H9 (cell line): Measurements from ENCODE around the gene LOXL1. TPM values are rescaled to one million over a fixed set of nuclear protein-coding genes. Genes with fewer than 3 reads are reported as not detected.

Source experiments
- DNase-seq: peaks from one replicate; pipeline ENCODE4 v3.0.0-alpha.2; 2017
- H2AFZ ChIP-seq: one replicate; pipeline ENCODE4 v1.6.1; 2013; ENCODE audit warnings: mild to moderate bottlenecking, low read length, control low read depth, moderate library complexity
- H2AK5ac ChIP-seq: 2 replicates; pipeline ENCODE4 v1.6.1; 2013; ENCODE audit warnings: low read length, control low read depth, mixed read lengths; ENCODE audit not compliant: insufficient read length
- H2BK120ac ChIP-seq: one replicate; pipeline ENCODE4 v1.6.1; 2013; ENCODE audit warnings: low read depth, mild to moderate bottlenecking, low read length, control low read depth, inconsistent platforms; ENCODE audit not compliant: poor library complexity, severe bottlenecking
- H2BK12ac ChIP-seq: 2 replicates; pipeline ENCODE4 v1.6.1; 2013; ENCODE audit warnings: low read length, control low read depth, mixed read lengths, low read depth; ENCODE audit not compliant: insufficient read length
- H2BK15ac ChIP-seq: 2 replicates; pipeline ENCODE4 v1.6.1; 2013; ENCODE audit warnings: low read depth, low read length, control low read depth
- H2BK20ac ChIP-seq: one replicate; pipeline ENCODE4 v1.6.1; 2013; ENCODE audit warnings: low read depth, mild to moderate bottlenecking, low read length, control low read depth, inconsistent platforms; ENCODE audit not compliant: poor library complexity, severe bottlenecking
- H2BK5ac ChIP-seq: 2 replicates; pipeline ENCODE4 v1.6.1; 2013; ENCODE audit warnings: low read length, control low read depth, mixed read lengths; ENCODE audit not compliant: insufficient read length
- H3K14ac ChIP-seq: 2 replicates; pipeline ENCODE4 v1.6.1; 2013; ENCODE audit warnings: low read length, control low read depth; ENCODE audit not compliant: insufficient read depth
- H3K18ac ChIP-seq: 2 replicates; pipeline ENCODE4 v1.6.1; 2013; ENCODE audit warnings: low read depth, mild to moderate bottlenecking, mixed read lengths, low read length, control low read depth; ENCODE audit not compliant: insufficient read length
- H3K23ac ChIP-seq: 2 replicates; pipeline ENCODE4 v1.6.1; 2013; ENCODE audit warnings: low read length, control low read depth, mixed read lengths, low read depth; ENCODE audit not compliant: insufficient read length
- H3K23me2 ChIP-seq: 2 replicates; pipeline ENCODE4 v1.6.1; 2013; ENCODE audit warnings: low read depth, mild to moderate bottlenecking, mixed read lengths, low read length, control low read depth; ENCODE audit not compliant: insufficient read length, poor library complexity, severe bottlenecking
- H3K27ac ChIP-seq: 2 replicates; pipeline ENCODE4 v1.5.1; 2013; ENCODE audit warnings: low read length, control low read depth, mixed read lengths, low read depth; ENCODE audit not compliant: insufficient read length
- H3K27me3 ChIP-seq: 2 replicates; pipeline ENCODE4 v1.6.1; 2013; ENCODE audit warnings: low read length, control low read depth, inconsistent platforms; ENCODE audit not compliant: insufficient read depth
- H3K4ac ChIP-seq: 2 replicates; pipeline ENCODE4 v1.6.1; 2013; ENCODE audit warnings: low read depth, mild to moderate bottlenecking, control low read depth, inconsistent platforms, low read length, moderate library complexity
- H3K4me1 ChIP-seq: 2 replicates; pipeline ENCODE4 v1.6.1; 2013; ENCODE audit warnings: low read length, control low read depth, inconsistent platforms; ENCODE audit not compliant: insufficient read depth
- H3K4me2 ChIP-seq: 2 replicates; pipeline ENCODE4 v1.6.1; 2013; ENCODE audit warnings: low read length, control low read depth, mixed read lengths; ENCODE audit not compliant: insufficient read length, insufficient read depth
- H3K56ac ChIP-seq: 2 replicates; pipeline ENCODE4 v1.6.1; 2013; ENCODE audit warnings: low read depth, mild to moderate bottlenecking, mixed read lengths, low read length, control low read depth; ENCODE audit not compliant: insufficient read length
- H3K79me1 ChIP-seq: 2 replicates; pipeline ENCODE4 v1.6.1; 2013; ENCODE audit warnings: low read depth, mild to moderate bottlenecking, moderate library complexity, low read length, control low read depth, inconsistent platforms; ENCODE audit not compliant: insufficient read depth, poor library complexity, severe bottlenecking
- H3K79me2 ChIP-seq: 2 replicates; pipeline ENCODE4 v1.6.1; 2013; ENCODE audit warnings: low read length, control low read depth, inconsistent platforms; ENCODE audit not compliant: insufficient read depth
- H3K9ac ChIP-seq: 2 replicates; pipeline ENCODE4 v1.6.1; 2013; ENCODE audit warnings: low read length, control low read depth, mixed read lengths; ENCODE audit not compliant: insufficient read length; ENCODE audit errors: extremely low read depth
- H3K9me3 ChIP-seq: one replicate; pipeline ENCODE4 v1.6.1; 2013; ENCODE audit warnings: low read depth, low read length, inconsistent platforms; ENCODE audit not compliant: control insufficient read depth
- H3T11ph ChIP-seq: one replicate; pipeline ENCODE4 v1.6.1; 2013; ENCODE audit warnings: mild to moderate bottlenecking, low read length, control low read depth, inconsistent platforms
- H4K20me1 ChIP-seq: one replicate; pipeline ENCODE4 v1.6.1; 2013; ENCODE audit not compliant: control insufficient read depth, insufficient read length, insufficient read depth
- H4K5ac ChIP-seq: 2 replicates; pipeline ENCODE4 v1.6.1; 2013; ENCODE audit warnings: low read depth, mild to moderate bottlenecking, mixed read lengths, low read length, control low read depth; ENCODE audit not compliant: insufficient read length
- H4K8ac ChIP-seq: replicated peaks from 2 replicates; pipeline ENCODE4 v1.6.1; 2013; ENCODE audit warnings: low read length, control low read depth, mixed read lengths, low read depth; ENCODE audit not compliant: insufficient read length
- H4K91ac ChIP-seq: 2 replicates; pipeline ENCODE4 v1.6.1; 2013; ENCODE audit warnings: low read depth, mild to moderate bottlenecking, moderate library complexity, mixed read lengths, low read length, control low read depth; ENCODE audit not compliant: insufficient read length
- H3K27ac Mint-ChIP-seq, 3 experiments: 2 replicates in 2 of 3; 3 replicates in 1 of 3; pipeline ENCODE4 v1.8.0; 2020 to 2021; ENCODE audit warnings: mixed read lengths in 3 of 3, mild to moderate bottlenecking in 1 of 3, moderate library complexity in 1 of 3
- H3K27me3 Mint-ChIP-seq: 2 replicates; pipeline ENCODE4 v1.8.0; 2021; ENCODE audit warnings: low read depth, mild to moderate bottlenecking, moderate library complexity, mixed read lengths
- H3K36me3 Mint-ChIP-seq, 3 experiments: 2 replicates in 2 of 3; 3 replicates in 1 of 3; pipeline ENCODE4 v1.8.0; 2020 to 2021; ENCODE audit warnings: low read depth in 3 of 3, mixed read lengths in 3 of 3; ENCODE audit not compliant: insufficient read depth in 1 of 3
- H3K4me1 Mint-ChIP-seq, 2 experiments: 2 replicates each; pipeline ENCODE4 v1.8.0; 2020; ENCODE audit warnings: mixed read lengths in 2 of 2
- H3K4me3 Mint-ChIP-seq, 2 experiments: 2 replicates in 1 of 2; 3 replicates in 1 of 2; pipeline ENCODE4 v1.8.0; 2020 to 2021; ENCODE audit warnings: mild to moderate bottlenecking in 2 of 2, mixed read lengths in 2 of 2, moderate library complexity in 1 of 2
- H3K9me3 Mint-ChIP-seq, 2 experiments: 2 replicates in 1 of 2; 3 replicates in 1 of 2; pipeline ENCODE4 v1.8.0; 2020; ENCODE audit warnings: mild to moderate bottlenecking in 2 of 2, mixed read lengths in 2 of 2, moderate library complexity in 1 of 2
- WGBS: extraction: QIAGEN DNeasy Blood & Tissue Kit; methylation state at CpG from one replicate; pipeline ENCODE4 v1.1.7; 2013; ENCODE audit warnings: missing lambda C conversion rate, low lambda C conversion rate, mixed read lengths; ENCODE audit not compliant: insufficient read length; ENCODE audit errors: extremely low coverage; 5-methylcytosine and 5-hydroxymethylcytosine counted together
- total RNA-seq: library from RNA; stranded (reverse); gene quantifications from 2 replicates; pipeline ENCODE4 v1.2.1, GENCODE V29; 2021
- TF ChIP-seq, protein P1 (sequence below): fragments of 200-600 bp; sonication (generic); conservative IDR thresholded peaks from 3 replicates; pipeline ENCODE4 v1.8.0; 2021; ENCODE audit warnings: antibody characterized with exemption, mild to moderate bottlenecking

The LOXL1 gene
- total RNA-seq, 1 experiment from 2014 or later = 9.1 TPM

DNA sequence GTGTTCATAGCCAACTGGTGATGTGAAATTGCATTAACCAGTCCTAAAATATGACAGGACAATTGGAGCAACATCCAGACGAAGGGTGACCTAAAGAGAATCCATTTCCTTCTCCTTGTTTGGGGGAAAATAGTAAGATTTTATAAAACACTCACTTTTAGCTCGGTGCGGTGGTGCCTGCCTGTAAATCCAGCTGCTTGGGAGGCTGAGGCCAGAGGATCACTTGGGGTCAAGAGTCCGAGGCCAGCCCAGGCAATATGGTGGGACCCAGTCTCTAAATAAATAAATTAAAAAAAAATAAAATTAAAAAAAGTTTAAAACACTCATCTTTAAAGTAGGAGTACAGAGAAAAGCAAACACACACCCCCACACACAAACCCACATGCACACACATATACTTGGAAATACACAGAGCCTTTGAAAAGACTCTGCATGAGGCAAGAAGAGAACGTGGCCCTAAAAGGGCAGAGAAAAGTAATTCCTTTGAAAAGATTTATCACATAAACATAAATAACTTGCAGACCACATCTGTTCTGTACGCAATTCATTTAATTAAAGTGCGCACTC is 14.1 kb upstream of the LOXL1 start:
- no peaks in the 10 kb centered on the region for H3K23me2 ChIP-seq
- H3K4ac ChIP-seq = no peak overlapping the region
- no peak overlapping the region for H4K91ac ChIP-seq
- H2BK15ac ChIP-seq = no peak overlapping the region
- Mint-ChIP-seq H3K9me3 (peaks cover 3 to 4% of the 10 kb centered on the region in 2 experiments; a peak in 1 of 5 replicates), H3K4me1 (peaks cover 14 to 18% of the 10 kb centered on the region in 2 experiments), H3K27ac (0 out of 7 replicates have a peak overlapping the region, but pooled peaks of 1 of the 3 experiments have one; percentile 5), H3K36me3 (peaks cover 5 to 10% (median 8%) of the 10 kb centered on the region in 3 experiments; a peak in 6 of 7 replicates), H3K4me3 (no peak overlapping the region), H3K27me3 (no peaks in the 10 kb centered on the region)
- no peak overlapping the region for H2BK120ac ChIP-seq
- no peak overlapping the region for H3K14ac ChIP-seq
- no peaks in the 10 kb centered on the region for H3K79me2 ChIP-seq
- H3K56ac ChIP-seq = no peak overlapping the region
- no peak overlapping the region for H2AFZ ChIP-seq
- H2BK12ac ChIP-seq = no peak overlapping the region
- no peak overlapping the region for H3T11ph ChIP-seq
- H3K4me2 ChIP-seq = no peak overlapping the region
- no peak overlapping the region for H2BK20ac ChIP-seq
- H4K8ac ChIP-seq = no peak overlapping the region
- H3K18ac ChIP-seq = no peak overlapping the region
- TF ChIP-seq, protein P1, sequence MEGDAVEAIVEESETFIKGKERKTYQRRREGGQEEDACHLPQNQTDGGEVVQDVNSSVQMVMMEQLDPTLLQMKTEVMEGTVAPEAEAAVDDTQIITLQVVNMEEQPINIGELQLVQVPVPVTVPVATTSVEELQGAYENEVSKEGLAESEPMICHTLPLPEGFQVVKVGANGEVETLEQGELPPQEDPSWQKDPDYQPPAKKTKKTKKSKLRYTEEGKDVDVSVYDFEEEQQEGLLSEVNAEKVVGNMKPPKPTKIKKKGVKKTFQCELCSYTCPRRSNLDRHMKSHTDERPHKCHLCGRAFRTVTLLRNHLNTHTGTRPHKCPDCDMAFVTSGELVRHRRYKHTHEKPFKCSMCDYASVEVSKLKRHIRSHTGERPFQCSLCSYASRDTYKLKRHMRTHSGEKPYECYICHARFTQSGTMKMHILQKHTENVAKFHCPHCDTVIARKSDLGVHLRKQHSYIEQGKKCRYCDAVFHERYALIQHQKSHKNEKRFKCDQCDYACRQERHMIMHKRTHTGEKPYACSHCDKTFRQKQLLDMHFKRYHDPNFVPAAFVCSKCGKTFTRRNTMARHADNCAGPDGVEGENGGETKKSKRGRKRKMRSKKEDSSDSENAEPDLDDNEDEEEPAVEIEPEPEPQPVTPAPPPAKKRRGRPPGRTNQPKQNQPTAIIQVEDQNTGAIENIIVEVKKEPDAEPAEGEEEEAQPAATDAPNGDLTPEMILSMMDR = no peak
- H3K79me1 ChIP-seq = no peaks in the 10 kb centered on the region
- no peak for DNase-seq
- no CpG with 5 or more reads among the region's 7 CpGs for WGBS
- H4K20me1 ChIP-seq = no peaks in the 10 kb centered on the region
- no peak overlapping the region for H4K5ac ChIP-seq
- H3K27me3 ChIP-seq = no peaks in the 10 kb centered on the region
- H2AK5ac ChIP-seq = no peak overlapping the region
- H3K9ac ChIP-seq = no peak overlapping the region
- H3K9me3 ChIP-seq = no peaks in the 10 kb centered on the region
- H3K23ac ChIP-seq = no peak overlapping the region
- no peaks in the 10 kb centered on the region; the same call in 1 of the 2 replicates for H3K4me1 ChIP-seq
- no peak overlapping the region for H2BK5ac ChIP-seq
- H3K27ac ChIP-seq = no peak overlapping the region
